Measurements from ENCODE around the gene RAB31. TPM values are rescaled to one million over a fixed set of nuclear protein-coding genes. Genes with fewer than 3 reads are reported as not detected.
A peak's percentile ranks its signal among the peaks of the same experiment; 100 is the strongest.

RAB31 gene
- total RNA-seq, 1 donor from 2014 or later, result 44.2 TPM

- no peak overlapping the region for H3K4me3 ChIP-seq (ENCODE audit: low read depth, low read length)
- no peaks in the 10 kb centered on the region for H3K36me3 ChIP-seq (ENCODE audit: control insufficient read depth, insufficient read depth, low read length)
- TF ChIP-seq, protein P1, sequence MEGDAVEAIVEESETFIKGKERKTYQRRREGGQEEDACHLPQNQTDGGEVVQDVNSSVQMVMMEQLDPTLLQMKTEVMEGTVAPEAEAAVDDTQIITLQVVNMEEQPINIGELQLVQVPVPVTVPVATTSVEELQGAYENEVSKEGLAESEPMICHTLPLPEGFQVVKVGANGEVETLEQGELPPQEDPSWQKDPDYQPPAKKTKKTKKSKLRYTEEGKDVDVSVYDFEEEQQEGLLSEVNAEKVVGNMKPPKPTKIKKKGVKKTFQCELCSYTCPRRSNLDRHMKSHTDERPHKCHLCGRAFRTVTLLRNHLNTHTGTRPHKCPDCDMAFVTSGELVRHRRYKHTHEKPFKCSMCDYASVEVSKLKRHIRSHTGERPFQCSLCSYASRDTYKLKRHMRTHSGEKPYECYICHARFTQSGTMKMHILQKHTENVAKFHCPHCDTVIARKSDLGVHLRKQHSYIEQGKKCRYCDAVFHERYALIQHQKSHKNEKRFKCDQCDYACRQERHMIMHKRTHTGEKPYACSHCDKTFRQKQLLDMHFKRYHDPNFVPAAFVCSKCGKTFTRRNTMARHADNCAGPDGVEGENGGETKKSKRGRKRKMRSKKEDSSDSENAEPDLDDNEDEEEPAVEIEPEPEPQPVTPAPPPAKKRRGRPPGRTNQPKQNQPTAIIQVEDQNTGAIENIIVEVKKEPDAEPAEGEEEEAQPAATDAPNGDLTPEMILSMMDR (IDR thresholded peaks at IDR 0.05; ENCODE audit: insufficient read depth, low read length, poor library complexity, severe bottlenecking), result no peak
- no peaks in the 10 kb centered on the region for H3K27me3 ChIP-seq (ENCODE audit: control insufficient read depth, insufficient read depth, low read length)
- no peak for DNase-seq (ENCODE audit: low read depth)
These were observed 26.1 kb downstream of the RAB31 start for GRCh38 chr18:9734189-9734588.

DNA sequence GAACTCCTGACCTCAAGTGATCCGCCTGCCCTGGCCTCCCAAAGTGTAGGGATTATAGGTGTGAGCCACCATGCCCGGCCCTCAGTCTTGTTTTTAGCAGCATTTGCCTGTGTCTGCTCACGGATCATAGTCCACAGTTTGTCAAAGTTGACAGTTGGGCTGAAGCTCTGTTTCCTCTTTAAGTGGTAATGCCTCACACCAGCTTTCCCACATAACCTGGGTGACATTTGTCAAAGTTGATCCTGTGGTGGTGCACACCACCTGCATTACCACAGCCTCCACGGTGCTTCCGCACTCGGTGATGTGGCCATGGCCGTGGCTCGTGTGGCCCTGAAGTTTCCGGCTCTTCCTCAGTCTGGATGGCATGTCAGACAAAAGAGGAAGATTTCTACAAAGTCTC, 27.1 kb downstream of the RAB31 start:
- Histone ChIP-seq H3K4me3 (ENCODE audit: low read depth, low read length) (no peak overlapping the region), H3K36me3 (ENCODE audit: control insufficient read depth, insufficient read depth, low read length) (no peaks in the 10 kb centered on the region), H3K27me3 (ENCODE audit: control insufficient read depth, insufficient read depth, low read length) (no peaks in the 10 kb centered on the region)
- TF ChIP-seq, protein P1 (IDR thresholded peaks at IDR 0.05; ENCODE audit: insufficient read depth, low read length, poor library complexity, severe bottlenecking), result no peak
- no peak for DNase-seq (ENCODE audit: low read depth)

GRCh38 chr18:9735879-9736278, 27.8 kb downstream of the RAB31 start:
- Histone ChIP-seq H3K27me3 (ENCODE audit: control insufficient read depth, insufficient read depth, low read length) (no peaks in the 10 kb centered on the region), H3K36me3 (ENCODE audit: control insufficient read depth, insufficient read depth, low read length) (no peaks in the 10 kb centered on the region), H3K4me3 (ENCODE audit: low read depth, low read length) (no peak overlapping the region)
- TF ChIP-seq, protein P1 (IDR thresholded peaks at IDR 0.05; ENCODE audit: insufficient read depth, low read length, poor library complexity, severe bottlenecking), result no peak
- DNase-seq (ENCODE audit: low read depth), result no peak

DNA sequence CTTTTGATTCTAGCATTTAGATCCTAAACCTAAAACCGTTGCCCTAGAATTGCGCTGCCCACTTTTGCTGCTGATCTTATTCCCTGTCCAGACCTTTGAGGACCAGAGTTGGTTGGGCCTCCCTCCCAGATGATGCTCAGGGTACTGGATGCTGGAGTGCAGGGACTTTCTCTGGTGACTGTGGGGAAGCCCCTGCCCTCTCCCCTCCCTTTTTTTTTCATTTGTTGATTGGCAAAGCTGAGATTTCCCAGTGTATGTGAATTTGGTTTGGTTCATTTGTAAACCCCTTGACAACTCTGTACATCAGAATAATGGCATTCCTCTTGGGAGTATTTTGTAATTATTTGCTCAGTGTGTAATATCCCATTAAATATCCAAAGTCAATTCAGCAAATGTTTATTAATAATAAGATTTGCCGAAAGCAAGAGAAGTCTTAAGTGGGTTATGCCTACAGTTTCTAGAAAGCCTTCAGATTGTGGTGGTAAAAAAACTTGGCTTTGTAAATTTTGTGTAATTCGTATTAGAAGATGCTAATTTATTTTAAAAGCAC, 28.3 kb downstream of the RAB31 start:
- TF ChIP-seq, protein P1 (IDR thresholded peaks at IDR 0.05; ENCODE audit: insufficient read depth, low read length, poor library complexity, severe bottlenecking), result no peak
- H3K4me3 ChIP-seq (ENCODE audit: low read depth, low read length), result no peak overlapping the region
- no peaks in the 10 kb centered on the region for H3K36me3 ChIP-seq (ENCODE audit: control insufficient read depth, insufficient read depth, low read length)
- no peak for DNase-seq (ENCODE audit: low read depth)
- no peaks in the 10 kb centered on the region for H3K27me3 ChIP-seq (ENCODE audit: control insufficient read depth, insufficient read depth, low read length)

DNA sequence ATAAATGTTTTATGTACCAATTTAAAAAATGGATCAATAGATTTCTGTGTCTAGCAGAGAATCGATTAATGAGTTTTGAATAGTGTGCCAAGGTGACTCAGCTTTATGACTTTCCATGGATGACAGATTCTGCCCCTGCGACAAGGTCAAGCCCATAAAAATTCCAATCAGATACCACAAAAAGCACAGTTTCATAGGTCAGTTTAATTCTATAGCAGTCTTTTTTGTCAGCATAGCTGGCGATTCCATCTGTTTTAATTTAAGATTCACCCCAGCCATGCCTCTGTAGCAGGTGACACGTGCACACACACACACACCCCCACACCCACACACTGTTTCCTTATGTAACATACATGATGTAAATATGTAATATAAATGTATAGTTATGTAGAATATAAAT, 28.9 kb downstream of the RAB31 start:
- TF ChIP-seq, protein P1 (IDR thresholded peaks at IDR 0.05; ENCODE audit: insufficient read depth, low read length, poor library complexity, severe bottlenecking), result no peak
- no peak overlapping the region for H3K4me3 ChIP-seq (ENCODE audit: low read depth, low read length)
- no peaks in the 10 kb centered on the region for H3K27me3 ChIP-seq (ENCODE audit: control insufficient read depth, insufficient read depth, low read length)
- no peak for DNase-seq (ENCODE audit: low read depth)
- no peaks in the 10 kb centered on the region for H3K36me3 ChIP-seq (ENCODE audit: control insufficient read depth, insufficient read depth, low read length)

GRCh38 chr18:9737472-9738121, 29.5 kb downstream of the RAB31 start:
- peak; percentile 43 for DNase-seq (ENCODE audit: low read depth)
- TF ChIP-seq, protein P1 (IDR thresholded peaks at IDR 0.05; ENCODE audit: insufficient read depth, low read length, poor library complexity, severe bottlenecking), result no peak
- Histone ChIP-seq H3K36me3 (ENCODE audit: control insufficient read depth, insufficient read depth, low read length) (no peaks in the 10 kb centered on the region), H3K4me3 (ENCODE audit: low read depth, low read length) (no peak overlapping the region), H3K27me3 (ENCODE audit: control insufficient read depth, insufficient read depth, low read length) (no peaks in the 10 kb centered on the region)
